ENCODE measurements around the gene UNC5C. TPM values are rescaled to one million over a fixed set of nuclear protein-coding genes. Genes with fewer than 3 reads are reported as not detected.

The UNC5C gene
- total and polyA plus RNA-seq, 7 experiments from 2014 or later, result not detected

- peaks cover 0 to 7% (median 0%) of the 10 kb centered on the region in 11 donors for H3K9me3 Mint-ChIP-seq
- Histone ChIP-seq H3K36me3 (ENCODE audit: control insufficient read depth in 2 of 3, insufficient read depth in 3 of 3, low read length in 3 of 3) (no peaks in the 10 kb centered on the region), H3K27ac (ENCODE audit: low read depth, low read length) (peak overlapping the region; percentile 38), H3K9me3 (ENCODE audit: control insufficient read depth in 2 of 3, low read length in 3 of 3) (no peaks in the 10 kb centered on the region), H3K4me3 (ENCODE audit: low read length) (no peak overlapping the region), H3K27me3 (ENCODE audit: control insufficient read depth in 2 of 2, insufficient read depth in 2 of 2, low read length in 2 of 2) (no peaks in the 10 kb centered on the region), H3K4me1 (ENCODE audit: control insufficient read depth in 2 of 2, insufficient read depth in 2 of 2, low read length in 2 of 2) (peaks cover 0 to 23% of the 10 kb centered on the region in 2 donors)
- H3K27ac Mint-ChIP-seq, result peak overlapping the region in 8 of 9 donors; percentile 65 to 88 (median 80)
- H3K4me1 Mint-ChIP-seq, result peaks cover 19 to 52% (median 32%) of the 10 kb centered on the region in 7 donors
- DNase-seq (peak in 6 of 9 donors; percentile 11 to 41 (median 24)), ATAC-seq (peak; percentile 69)
- H3K4me3 Mint-ChIP-seq, result peak overlapping the region in 6 of 10 donors; percentile 13 to 56 (median 36)
- ChIA-PET POLR2A (no interaction called here), CTCF (interaction anchor here (1.0 kb wide), 1 partner anchor 9 kb away, joined by 3 read pairs; no protein-coding TSS in a partner anchor)
- intact Hi-C loops (cut with micrococcal nuclease), result loop anchor here in 1 of 2 donors (2.0 kb wide), 1 partner anchor 104 kb away; no protein-coding TSS in a partner anchor
- H3K27me3 Mint-ChIP-seq, result no peaks in the 10 kb centered on the region
- no peaks in the 10 kb centered on the region for H3K36me3 Mint-ChIP-seq
Measured at GRCh38 chr4:95188701-95189370, 359.9 kb downstream of the UNC5C start.

GRCh38 chr4:95186666-95187065 is 362.1 kb downstream of the UNC5C start:
- H3K9me3 Mint-ChIP-seq, result peaks cover 0 to 4% (median 0%) of the 10 kb centered on the region in 11 donors
- H3K4me1 Mint-ChIP-seq, result peaks cover 10 to 35% (median 22%) of the 10 kb centered on the region in 7 donors
- peak overlapping the region in 1 of 9 donors; percentile 66 for H3K27ac Mint-ChIP-seq
- peaks cover 0 to 8% (median 0%) of the 10 kb centered on the region in 5 donors for H3K27me3 Mint-ChIP-seq
- intact Hi-C loops (cut with micrococcal nuclease), result no loop called here
- H3K4me3 Mint-ChIP-seq, result no peak overlapping the region
- ATAC-seq, result no peak
- CTCF ChIA-PET, result no interaction called here
- Histone ChIP-seq H3K4me3 (ENCODE audit: low read length) (no peak overlapping the region), H3K27ac (ENCODE audit: low read depth, low read length) (no peak overlapping the region), H3K36me3 (ENCODE audit: control insufficient read depth in 2 of 3, insufficient read depth in 3 of 3, low read length in 3 of 3) (no peaks in the 10 kb centered on the region), H3K4me1 (ENCODE audit: control insufficient read depth in 2 of 2, insufficient read depth in 2 of 2, low read length in 2 of 2) (peaks cover 0 to 13% of the 10 kb centered on the region in 2 donors), H3K27me3 (ENCODE audit: control insufficient read depth in 2 of 2, insufficient read depth in 2 of 2, low read length in 2 of 2) (no peaks in the 10 kb centered on the region), H3K9me3 (ENCODE audit: control insufficient read depth in 2 of 3, low read length in 3 of 3) (no peaks in the 10 kb centered on the region)
- no peak for DNase-seq
- no peaks in the 10 kb centered on the region for H3K36me3 Mint-ChIP-seq
- POLR2A ChIA-PET, result no interaction called here

- H3K4me3 Mint-ChIP-seq, result no peak overlapping the region
- Histone ChIP-seq H3K4me1 (ENCODE audit: control insufficient read depth in 2 of 2, insufficient read depth in 2 of 2, low read length in 2 of 2) (peaks cover 0 to 8% of the 10 kb centered on the region in 2 donors), H3K9me3 (ENCODE audit: control insufficient read depth in 2 of 3, low read length in 3 of 3) (no peaks in the 10 kb centered on the region), H3K27ac (ENCODE audit: low read depth, low read length) (no peak overlapping the region), H3K27me3 (ENCODE audit: control insufficient read depth in 2 of 2, insufficient read depth in 2 of 2, low read length in 2 of 2) (no peaks in the 10 kb centered on the region), H3K36me3 (ENCODE audit: control insufficient read depth in 2 of 3, insufficient read depth in 3 of 3, low read length in 3 of 3) (no peaks in the 10 kb centered on the region), H3K4me3 (ENCODE audit: low read length) (no peak overlapping the region)
- intact Hi-C loops (cut with micrococcal nuclease), result no loop called here
- ChIA-PET POLR2A (no interaction called here), CTCF (interaction anchor here (0.9 kb wide), 1 partner anchor 16 kb away, joined by 4 read pairs; no protein-coding TSS in a partner anchor)
- peaks cover 0 to 4% (median 0%) of the 10 kb centered on the region in 11 donors for H3K9me3 Mint-ChIP-seq
- H3K36me3 Mint-ChIP-seq, result no peaks in the 10 kb centered on the region
- ATAC-seq (no peak), DNase-seq (no peak)
- H3K27ac Mint-ChIP-seq, result peak overlapping the region in 1 of 9 donors; percentile 46
- H3K27me3 Mint-ChIP-seq, result peaks cover 0 to 8% (median 4%) of the 10 kb centered on the region in 5 donors
- H3K4me1 Mint-ChIP-seq, result peaks cover 4 to 14% (median 10%) of the 10 kb centered on the region in 7 donors
Measured at GRCh38 chr4:95183656-95184408, 364.9 kb downstream of the UNC5C start.

DNA sequence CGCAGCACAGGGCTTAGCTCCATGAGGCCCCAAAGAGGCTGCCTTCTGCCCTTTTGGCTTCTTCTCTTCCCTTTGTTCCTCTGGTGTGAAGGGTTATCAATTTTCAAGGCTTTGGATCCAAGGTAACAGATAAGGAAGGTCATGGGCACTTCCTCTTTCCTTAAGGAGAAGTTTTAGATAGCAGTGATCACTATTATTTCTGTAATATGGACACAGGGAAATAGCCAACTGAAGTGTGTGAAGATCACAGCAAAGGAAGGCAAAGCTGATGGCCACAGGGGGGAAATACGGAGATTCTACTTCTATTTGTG is 366.8 kb downstream of the UNC5C start:
- Histone ChIP-seq H3K4me3 (ENCODE audit: low read length) (no peak overlapping the region), H3K27me3 (ENCODE audit: control insufficient read depth in 2 of 2, insufficient read depth in 2 of 2, low read length in 2 of 2) (no peaks in the 10 kb centered on the region), H3K36me3 (ENCODE audit: control insufficient read depth in 2 of 3, insufficient read depth in 3 of 3, low read length in 3 of 3) (no peaks in the 10 kb centered on the region), H3K27ac (ENCODE audit: low read depth, low read length) (no peak overlapping the region), H3K9me3 (ENCODE audit: control insufficient read depth in 2 of 3, low read length in 3 of 3) (no peaks in the 10 kb centered on the region), H3K4me1 (ENCODE audit: control insufficient read depth in 2 of 2, insufficient read depth in 2 of 2, low read length in 2 of 2) (no peaks in the 10 kb centered on the region)
- H3K27ac Mint-ChIP-seq, result no peak overlapping the region
- ChIA-PET CTCF (no interaction called here), POLR2A (no interaction called here)
- peaks cover 0 to 8% (median 4%) of the 10 kb centered on the region in 5 donors for H3K27me3 Mint-ChIP-seq
- H3K4me1 Mint-ChIP-seq, result peaks cover 0 to under 1% (median 0%) of the 10 kb centered on the region in 7 donors
- no peak for ATAC-seq
- peaks cover 0 to 5% (median 0%) of the 10 kb centered on the region in 11 donors for H3K9me3 Mint-ChIP-seq
- intact Hi-C loops (cut with micrococcal nuclease), result no loop called here
- DNase-seq, result no peak
- H3K36me3 Mint-ChIP-seq, result peaks cover 0 to 6% (median 0%) of the 10 kb centered on the region in 5 donors
- H3K4me3 Mint-ChIP-seq, result no peak overlapping the region

DNA sequence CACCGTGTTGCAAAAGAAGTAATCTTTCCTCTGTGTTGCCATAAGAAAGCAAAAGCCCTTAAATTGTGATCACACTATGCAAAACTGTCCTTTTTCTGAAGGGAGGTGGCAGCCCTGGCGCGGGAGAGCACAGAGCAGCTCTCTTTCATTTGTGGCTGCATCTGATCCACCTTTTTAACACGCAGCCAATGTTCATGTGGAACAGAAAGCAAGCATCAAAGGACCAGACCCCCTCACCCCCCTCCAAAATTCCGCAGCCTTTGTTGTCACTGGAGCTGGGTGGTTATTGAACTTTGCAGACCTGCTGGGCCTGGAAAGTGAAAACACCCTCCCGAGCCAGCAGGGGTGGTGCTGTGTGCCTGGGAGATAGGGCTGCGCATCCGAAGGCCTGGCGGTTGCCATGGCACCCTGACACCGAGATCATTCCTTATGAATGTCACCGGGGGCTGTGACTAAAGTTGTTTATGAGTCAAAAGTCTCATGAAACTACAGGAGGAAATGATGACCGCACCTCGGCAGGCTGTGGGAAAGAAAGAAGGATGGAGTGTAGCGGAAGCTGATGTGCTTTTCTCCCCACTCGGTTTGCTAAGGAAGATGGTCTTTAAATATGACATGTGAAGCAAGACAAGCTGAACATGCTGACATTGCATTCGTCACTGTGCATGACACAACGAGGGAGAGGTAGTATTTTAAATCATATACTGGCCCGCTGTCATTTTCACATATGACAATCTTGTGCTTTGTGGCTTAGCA is 367.4 kb downstream of the UNC5C start:
- H3K4me1 Mint-ChIP-seq, result no peaks in the 10 kb centered on the region
- peaks cover 0 to 8% (median 4%) of the 10 kb centered on the region in 5 donors for H3K27me3 Mint-ChIP-seq
- ATAC-seq, result peak; percentile 44
- Histone ChIP-seq H3K9me3 (ENCODE audit: control insufficient read depth in 2 of 3, low read length in 3 of 3) (no peaks in the 10 kb centered on the region), H3K4me1 (ENCODE audit: control insufficient read depth in 2 of 2, insufficient read depth in 2 of 2, low read length in 2 of 2) (no peaks in the 10 kb centered on the region), H3K27me3 (ENCODE audit: control insufficient read depth in 2 of 2, insufficient read depth in 2 of 2, low read length in 2 of 2) (no peaks in the 10 kb centered on the region), H3K4me3 (ENCODE audit: low read length) (no peak overlapping the region), H3K36me3 (ENCODE audit: control insufficient read depth in 2 of 3, insufficient read depth in 3 of 3, low read length in 3 of 3) (no peaks in the 10 kb centered on the region), H3K27ac (ENCODE audit: low read depth, low read length) (no peak overlapping the region)
- ChIA-PET CTCF (no interaction called here), POLR2A (no interaction called here)
- H3K36me3 Mint-ChIP-seq, result peaks cover 0 to 6% (median 0%) of the 10 kb centered on the region in 5 donors
- H3K9me3 Mint-ChIP-seq, result peaks cover 0 to 7% (median 0%) of the 10 kb centered on the region in 11 donors
- DNase-seq, result no peak
- peak overlapping the region in 2 of 10 donors; percentile 24 for H3K4me3 Mint-ChIP-seq
- intact Hi-C loops (cut with micrococcal nuclease), result no loop called here
- peak overlapping the region in 2 of 9 donors; percentile 47 to 73 for H3K27ac Mint-ChIP-seq

DNA sequence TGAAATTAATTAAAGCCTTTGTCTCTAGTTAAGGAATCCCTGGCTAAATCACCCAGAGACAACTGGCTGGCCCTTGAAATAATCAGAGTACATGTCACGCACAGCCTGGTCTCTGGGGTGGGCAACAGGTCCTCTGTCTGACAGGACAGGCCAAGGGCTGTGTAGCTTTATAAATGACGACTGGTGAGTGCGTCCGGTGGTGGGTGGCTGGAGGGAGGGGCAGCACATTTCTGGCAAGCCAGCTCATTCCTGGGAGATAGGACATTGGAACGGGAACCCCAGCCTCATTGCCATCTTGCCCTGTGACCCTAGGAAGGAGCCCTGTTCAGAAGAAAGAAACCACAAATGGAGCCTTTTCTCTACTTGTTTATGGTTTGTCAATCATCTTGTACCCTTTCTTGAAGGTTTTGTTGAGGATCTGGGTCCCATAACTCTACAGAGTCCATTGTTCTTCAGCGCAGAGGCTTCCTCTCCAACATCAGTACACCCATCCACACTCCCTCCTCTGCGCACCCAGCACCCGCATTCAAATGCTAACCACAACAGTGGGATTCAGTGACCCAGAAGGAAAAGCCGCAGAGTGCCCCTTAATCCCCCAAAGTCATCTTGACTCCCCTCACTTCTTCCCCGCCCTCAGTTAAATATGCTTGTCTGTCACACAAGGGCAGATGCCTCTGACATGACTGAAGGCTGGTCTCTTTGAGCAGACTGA is 368.1 kb downstream of the UNC5C start:
- H3K4me1 ChIP-seq (ENCODE audit: control insufficient read depth in 2 of 2, insufficient read depth in 2 of 2, low read length in 2 of 2), result no peaks in the 10 kb centered on the region
- POLR2A ChIA-PET, result no interaction called here
- no peak overlapping the region for H3K27ac ChIP-seq (ENCODE audit: low read depth, low read length)
- DNase-seq (no peak), ATAC-seq (no peak)
- H3K9me3 ChIP-seq (ENCODE audit: control insufficient read depth in 2 of 3, low read length in 3 of 3), result no peaks in the 10 kb centered on the region
- no peak overlapping the region for H3K4me3 ChIP-seq (ENCODE audit: low read length)
- Mint-ChIP-seq H3K36me3 (peaks cover 0 to 6% (median 0%) of the 10 kb centered on the region in 5 donors), H3K27ac (peak overlapping the region in 2 of 9 donors; percentile 3 to 47), H3K9me3 (peaks cover 0 to 7% (median 0%) of the 10 kb centered on the region in 11 donors), H3K4me1 (no peaks in the 10 kb centered on the region), H3K27me3 (peaks cover 0 to 8% (median 4%) of the 10 kb centered on the region in 5 donors), H3K4me3 (no peak overlapping the region)
- no peaks in the 10 kb centered on the region for H3K36me3 ChIP-seq (ENCODE audit: control insufficient read depth in 2 of 3, insufficient read depth in 3 of 3, low read length in 3 of 3)
- no peaks in the 10 kb centered on the region for H3K27me3 ChIP-seq (ENCODE audit: control insufficient read depth in 2 of 2, insufficient read depth in 2 of 2, low read length in 2 of 2)
- intact Hi-C loops (cut with micrococcal nuclease), result no loop called here
- CTCF ChIA-PET, result no interaction called here
